Raji (cell line): ENCODE measurements around the gene SAPCD2.

Experiments
- POLR2A ChIP-seq: IDR thresholded peaks from 2 replicates; pipeline ENCODE4 v1.6.1; 2011; ENCODE audit warnings: low read depth, low read length, control low read depth; ENCODE audit not compliant: insufficient read depth

Gene SAPCD2

GRCh38 chr9:137052998-137053943 is 17.1 kb downstream of the SAPCD2 start:
- no peak for TF ChIP-seq POLR2A

- no peak for TF ChIP-seq POLR2A
Measured at GRCh38 chr9:137052293-137052692, 18.1 kb downstream of the SAPCD2 start.

DNA sequence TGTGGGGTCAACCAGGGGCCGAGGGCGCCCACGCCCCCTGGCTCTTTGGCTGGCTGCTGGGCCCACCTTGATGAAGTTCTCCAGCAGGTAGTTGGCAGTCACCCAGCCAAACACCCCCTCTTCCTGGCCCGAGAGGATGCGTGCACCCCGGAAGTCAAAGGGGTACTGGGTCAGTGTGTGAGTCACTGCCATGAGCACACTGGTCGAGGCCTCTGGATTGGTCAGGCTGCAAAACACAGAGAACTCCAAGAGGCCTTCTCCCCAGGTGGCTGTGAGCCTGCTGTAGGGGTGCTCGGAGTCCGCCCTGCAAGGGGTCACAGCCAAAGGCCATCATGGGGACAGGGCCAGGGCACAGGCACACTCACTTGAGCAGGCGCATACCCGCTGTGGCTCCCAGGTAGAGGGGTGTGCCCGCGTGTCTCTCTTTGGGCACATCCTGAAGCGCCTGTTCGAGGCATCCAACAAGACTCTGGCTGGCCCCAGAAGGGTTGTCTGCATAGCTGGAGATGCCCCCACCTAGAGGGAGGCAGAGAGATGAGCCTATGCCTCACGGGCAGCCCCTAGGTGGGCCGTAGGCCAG is 19.1 kb downstream of the SAPCD2 start:
- no peak for TF ChIP-seq POLR2A

DNA sequence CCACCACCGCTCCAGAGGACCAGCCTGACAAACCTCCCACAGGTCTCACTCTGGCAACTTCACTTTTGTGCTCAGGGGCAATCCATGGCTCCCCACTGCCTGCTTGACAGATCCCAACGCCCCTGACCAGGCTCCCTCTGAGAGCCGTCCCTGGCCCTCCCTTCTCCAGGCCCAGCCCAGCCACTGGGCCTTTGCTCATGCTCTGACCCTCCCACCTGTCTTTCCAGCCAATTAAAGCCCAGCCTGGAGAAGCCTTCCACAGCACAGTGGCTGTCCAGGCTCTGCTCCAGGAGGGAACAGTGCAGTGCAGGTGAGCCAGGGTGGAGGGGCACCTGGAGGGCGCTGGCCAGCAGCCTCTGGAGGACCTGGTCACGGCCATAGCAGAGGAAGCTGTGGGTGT is 19.8 kb downstream of the SAPCD2 start:
- no peak for TF ChIP-seq POLR2A

DNA sequence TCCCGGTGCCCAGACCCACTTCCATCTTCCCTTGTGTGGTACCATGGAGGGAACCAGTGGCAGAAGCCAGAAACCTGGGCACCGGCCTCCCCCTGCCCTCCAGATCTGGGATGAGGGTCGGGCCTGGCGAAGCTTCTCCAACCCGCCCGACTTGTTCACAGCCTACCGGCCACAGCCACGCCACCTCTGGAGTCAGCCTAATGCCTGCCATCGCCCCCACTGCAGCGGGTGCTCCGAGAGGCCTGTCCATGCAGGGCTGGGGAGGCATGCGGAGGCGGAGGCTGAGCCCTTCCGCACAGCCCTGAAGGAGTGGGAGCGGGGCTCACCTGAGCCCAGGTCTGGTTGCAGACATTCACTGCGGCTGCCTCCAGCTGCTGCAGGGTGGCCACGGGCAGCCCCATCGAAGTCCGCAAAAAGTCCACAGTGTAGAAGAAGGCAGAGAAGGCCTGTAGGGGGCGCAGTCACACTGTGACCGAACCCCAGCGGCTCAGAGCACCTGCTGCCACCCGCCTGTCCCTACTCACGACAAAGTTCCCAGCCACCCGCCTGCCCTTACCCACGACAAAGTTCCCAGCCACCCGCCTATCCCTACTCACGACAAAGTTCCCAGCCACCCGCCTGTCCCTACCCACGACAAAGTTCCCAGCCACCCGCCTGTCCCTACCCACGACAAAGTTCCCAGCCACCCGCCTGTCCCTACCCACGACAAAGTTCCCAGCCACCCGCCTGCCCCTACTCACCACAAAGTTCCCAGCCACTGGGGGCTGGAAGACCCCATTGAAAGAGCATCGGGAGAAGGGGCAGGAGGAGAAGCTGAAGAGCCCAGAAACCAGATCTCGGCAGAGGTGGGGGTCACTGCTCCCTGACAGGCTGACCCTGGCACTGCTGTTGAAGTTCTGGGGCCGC is 20.6 kb downstream of the SAPCD2 start:
- no peak for TF ChIP-seq POLR2A

DNA sequence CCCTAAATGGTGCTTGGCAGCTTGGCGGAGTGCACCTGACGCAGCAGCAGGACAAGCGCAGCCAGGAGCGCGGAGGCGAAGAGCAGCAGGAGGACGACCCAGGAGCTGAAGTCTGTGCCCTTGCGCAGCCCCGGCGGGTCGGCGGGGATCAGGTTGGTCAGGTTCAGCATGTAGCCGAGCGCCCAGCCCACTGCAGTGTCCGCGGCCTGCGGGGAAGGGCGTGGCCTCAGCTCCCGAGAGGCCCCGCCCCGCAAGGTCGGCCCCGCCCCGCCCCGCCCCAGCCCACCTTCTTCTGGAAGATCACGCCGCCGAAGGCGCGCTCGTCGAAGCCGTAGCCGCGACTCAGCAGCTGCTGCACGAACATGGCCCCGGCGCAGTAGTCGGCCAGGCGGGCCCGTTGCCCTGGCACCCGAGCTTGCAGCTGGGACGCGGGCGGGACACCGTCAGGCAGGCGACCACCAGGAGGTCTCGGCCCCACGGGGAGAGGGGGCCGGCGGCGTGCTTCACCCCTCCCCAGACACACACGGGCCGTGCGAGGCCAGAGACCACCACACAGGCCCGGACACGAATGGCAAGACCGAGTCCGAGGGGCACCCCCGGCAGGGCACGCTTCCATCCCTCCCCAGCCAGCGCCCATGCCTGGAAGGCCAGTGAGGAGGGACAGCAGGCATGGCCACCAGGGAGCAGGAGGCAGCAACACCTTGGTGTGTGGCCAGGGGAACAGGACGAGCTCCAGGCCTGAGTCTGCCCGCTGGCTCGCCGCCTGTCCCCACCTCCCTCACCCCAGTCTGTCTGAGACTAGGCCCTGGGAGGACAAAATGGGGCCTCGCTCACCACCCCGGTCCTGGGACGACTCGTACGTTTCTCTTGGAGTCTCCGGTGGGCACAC is 21.5 kb downstream of the SAPCD2 start:
- no peak for TF ChIP-seq POLR2A

DNA sequence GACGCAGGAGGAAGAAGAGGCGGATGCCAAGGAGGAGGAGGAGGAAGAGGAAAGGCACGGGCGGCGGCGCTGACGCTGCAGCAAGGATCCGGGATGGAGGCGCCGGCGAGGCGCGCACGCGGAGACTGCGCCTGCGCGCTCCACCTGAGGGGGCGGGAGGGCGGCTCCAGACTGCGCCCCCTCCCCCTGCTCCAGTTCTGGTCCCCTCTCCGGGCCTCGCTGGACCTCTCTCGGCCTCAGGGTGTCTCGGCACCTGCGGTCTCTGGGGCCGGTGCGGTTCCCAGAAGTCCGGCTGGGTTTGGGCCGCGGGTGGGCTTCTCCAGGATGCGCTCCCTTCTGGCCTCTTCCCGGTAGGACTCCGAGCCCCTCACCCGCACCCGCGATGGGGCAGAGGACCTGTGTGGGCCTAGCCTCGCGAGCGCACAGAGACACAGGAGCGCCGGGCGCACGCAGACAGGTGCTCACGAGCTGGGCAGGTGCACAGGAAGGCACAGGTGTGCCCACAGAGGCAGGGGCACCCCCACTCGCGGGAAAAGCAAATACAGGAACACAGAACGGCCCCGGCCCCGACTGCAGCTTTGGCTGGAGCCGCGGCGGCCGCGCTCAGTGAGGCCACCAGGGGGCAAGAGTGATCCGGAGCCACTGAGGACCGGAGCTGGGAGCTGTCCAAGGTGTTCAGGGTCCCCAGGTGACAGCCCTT is 24.1 kb downstream of the SAPCD2 start, which contains the start of gene NPDC1:
NPDC1 (minus strand) TSS at position 90 of the 700 bp plus-strand sequence. CDS start 188 bp downstream, outside the sequence.
- no peak for TF ChIP-seq POLR2A

- no peak for TF ChIP-seq POLR2A
Measured at GRCh38 chr9:137045294-137046087, 24.9 kb downstream of the SAPCD2 start.

DNA sequence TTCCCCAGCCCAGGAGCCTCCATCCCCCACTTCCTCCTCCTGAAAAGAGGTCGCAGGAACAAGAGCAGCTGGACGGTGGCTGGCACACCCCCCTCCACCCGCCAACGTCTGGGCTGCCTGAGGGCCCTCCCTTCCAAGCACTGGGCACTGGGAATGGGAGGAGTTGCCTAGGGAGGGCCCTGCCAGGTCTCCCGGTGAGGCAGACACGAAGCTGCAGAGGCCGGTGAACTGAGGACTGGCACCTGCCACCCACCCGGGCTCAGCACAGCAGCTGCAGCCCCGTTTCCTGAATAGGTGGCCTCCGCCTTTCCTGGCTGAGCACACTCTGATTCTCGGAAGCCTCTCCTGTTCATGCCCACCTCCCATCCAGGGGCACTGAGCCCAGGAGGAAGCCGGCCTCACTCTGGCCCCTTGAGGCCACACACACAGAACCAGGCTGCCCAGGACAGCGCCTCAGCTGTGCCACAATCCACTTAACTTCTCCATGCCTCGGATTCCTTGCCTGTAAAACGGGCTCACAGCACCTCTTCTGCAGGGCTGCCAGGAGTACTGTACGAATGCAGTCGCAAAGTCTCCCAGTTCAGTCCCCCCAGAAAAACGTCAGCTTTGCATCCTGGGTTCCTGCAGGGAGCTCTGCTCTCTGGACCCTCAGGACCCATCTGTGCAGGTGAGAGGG is 25.7 kb downstream of the SAPCD2 start:
- no peak for TF ChIP-seq POLR2A

GRCh38 chr9:137044037-137044436 is 26.3 kb downstream of the SAPCD2 start:
- TF ChIP-seq POLR2A = no peak

DNA sequence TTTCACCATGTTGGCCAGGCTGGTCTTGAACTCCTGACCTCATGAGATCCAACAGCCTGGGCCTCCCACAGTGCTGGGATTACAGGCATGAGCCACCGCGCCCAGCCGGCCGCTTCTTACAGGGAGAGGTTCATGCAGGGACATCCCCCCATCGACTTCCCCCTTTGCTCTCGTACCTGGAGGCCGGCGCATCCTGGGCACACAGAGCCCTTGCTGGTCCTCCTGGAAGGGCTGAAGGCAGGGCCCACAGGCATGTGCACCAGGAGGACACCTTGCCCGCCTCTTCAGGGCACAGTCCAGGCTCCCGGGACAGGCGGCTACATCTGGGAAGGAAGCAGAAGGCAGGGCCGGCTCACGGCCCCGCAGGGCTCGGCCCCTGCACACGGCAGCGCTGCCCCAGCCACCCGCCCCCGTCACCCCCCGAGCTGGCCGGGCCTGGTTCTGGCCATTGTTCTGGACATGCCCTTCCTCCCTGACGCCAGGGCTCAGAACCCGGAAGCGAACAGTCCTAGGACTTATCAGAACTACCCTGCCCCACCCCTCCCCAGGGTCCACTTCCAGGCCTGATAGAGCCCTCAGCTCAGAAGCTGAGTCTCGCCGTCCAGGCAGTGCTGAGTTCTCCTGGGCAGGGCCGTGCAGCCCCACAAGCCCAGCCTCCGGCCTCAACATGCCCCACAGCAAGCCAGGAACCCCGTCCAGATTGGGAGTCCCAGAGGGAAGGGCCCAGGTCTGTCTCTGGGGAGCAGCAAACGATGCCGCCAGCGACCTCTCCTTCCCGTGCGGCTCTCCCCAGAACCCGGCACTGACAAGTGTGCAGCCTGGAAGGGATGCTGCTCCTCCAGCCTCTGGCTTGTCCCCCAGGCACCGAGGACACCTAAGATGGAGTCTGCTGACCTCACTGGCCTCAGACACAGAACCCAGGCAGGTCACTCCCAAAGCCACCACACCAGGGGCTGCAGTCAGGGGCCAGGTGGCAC is 27.3 kb downstream of the SAPCD2 start:
- TF ChIP-seq POLR2A = no peak
